Right cardiac atrium (tissue), 5 donors: Measurements from ENCODE around the gene PLXNB3. TPM values are rescaled to one million over a fixed set of nuclear protein-coding genes. Genes with fewer than 3 reads are reported as not detected.

Experiments used
- ATAC-seq, 2 donors: fragments of 200-7000 bp; cut with Tn5 transposase; one replicate each; pipeline versions ENCODE4 v1.8.0 to v1.9.1; 2020; ENCODE audit warnings: moderate library complexity in 2 of 2, mild to moderate bottlenecking in 1 of 2
- DNase-seq, 3 donors: peaks; one replicate each; pipeline ENCODE4 v3.0.0-alpha.2; 2020
- H3K27ac ChIP-seq: one replicate; pipeline ENCODE4 v1.5.1; 2013; ENCODE audit warnings: mild to moderate bottlenecking, low read length, control low read depth, moderate library complexity
- H3K27me3 ChIP-seq: one replicate; pipeline ENCODE4 v1.6.1; 2013; ENCODE audit not compliant: control insufficient read depth, insufficient read depth
- H3K4me1 ChIP-seq: one replicate; pipeline ENCODE4 v1.6.1; 2013; ENCODE audit warnings: low read length; ENCODE audit not compliant: control insufficient read depth, insufficient read depth
- H3K4me3 ChIP-seq: one replicate; pipeline ENCODE4 v1.5.1; 2013; ENCODE audit warnings: low read length, control low read depth
- H3K9me3 ChIP-seq: one replicate; pipeline ENCODE4 v1.6.1; 2013; ENCODE audit warnings: low read length; ENCODE audit not compliant: control insufficient read depth
- WGBS: extraction: QIAGEN DNeasy Blood & Tissue Kit; methylation state at CpG from one replicate; pipeline ENCODE4 v1.1.7; 2013; 5-methylcytosine and 5-hydroxymethylcytosine counted together
- intact Hi-C, 4 donors: fragments of 100-400 bp; cut with DNase I; formaldehyde crosslinking; loops; one replicate each; pipeline versions ENCODE4 v1.11.0 to v1.14.0; 2022 to 2023
- polyA plus RNA-seq: library from polyadenylated mRNA; stranded (reverse); fragments of 200-250 nt; gene quantifications from one replicate; pipeline ENCODE4 v1.2.3, GENCODE V29; 2013
- total RNA-seq, 4 donors: library from RNA; stranded (reverse); fragmentation: NEBNext Ultra II Directional; extraction: Animal tissue kit (Norgen Biotek cat#: 25700); gene quantifications; one replicate each; pipeline ENCODE4 v1.2.1, GENCODE V29; 2021
- donor health status: healthy with polysubstance abuse.
- donor health status: DM: no; HTN: yes; CAD: no.
- donor health status: DM: no; HTN: no; CAD: no.
- donor health status: DM: no; HTN: yes; CAD: no; lungs with severe emphysema.
- donor health status: DM: yes; HTN: yes; CAD: no.

PLXNB3 gene
- total and polyA plus RNA-seq, 5 donors: 6.8 to 10.9 (median 9.2) TPM

GRCh38 chrX:153797415-153798015 is 33.5 kb downstream of the PLXNB3 start:
- Histone ChIP-seq H3K4me1 (peaks cover 4% of the 10 kb centered on the region), H3K27me3 (no peaks in the 10 kb centered on the region), H3K4me3 (no peak overlapping the region), H3K9me3 (no peaks in the 10 kb centered on the region), H3K27ac (no peak overlapping the region)
- WGBS: 83% methylated on average over 15 of the region's 15 CpGs
- no peak for ATAC-seq
- DNase-seq: peak in 1 of 3 donors; percentile 18
- intact Hi-C loops: loop anchor here in 1 of 4 donors (10.0 kb wide), 1 partner anchor 127 kb away; the partner anchor contains the start of gene ARHGAP4

GRCh38 chrX:153799326-153799725 is 35.3 kb downstream of the PLXNB3 start:
- Histone ChIP-seq H3K4me3 (no peak overlapping the region), H3K27me3 (no peaks in the 10 kb centered on the region), H3K9me3 (no peaks in the 10 kb centered on the region), H3K4me1 (no peaks in the 10 kb centered on the region), H3K27ac (no peak overlapping the region)
- intact Hi-C loops: loop anchor here in 1 of 4 donors (10.0 kb wide), 1 partner anchor 125 kb away; the partner anchor contains the start of gene ARHGAP4
- WGBS: 81% methylated on average over 5 of the region's 5 CpGs
- ATAC-seq (no peak), DNase-seq (no peak)

- H3K27me3 ChIP-seq: no peaks in the 10 kb centered on the region
- DNase-seq (no peak), ATAC-seq (peak; percentile 9 to 49)
- H3K27ac ChIP-seq: peak overlapping the region; percentile 22
- H3K4me3 ChIP-seq: no peak overlapping the region
- no peaks in the 10 kb centered on the region for H3K9me3 ChIP-seq
- 67% methylated on average over 16 of the region's 16 CpGs for WGBS
- intact Hi-C loops: loop anchor here in 1 of 4 donors (10.0 kb wide), 1 partner anchor 105 kb away; the partner anchor contains the start of gene AVPR2
- H3K4me1 ChIP-seq: no peaks in the 10 kb centered on the region
Measured at GRCh38 chrX:153800177-153800722, 36.2 kb downstream of the PLXNB3 start.

GRCh38 chrX:153800746-153801145 is 36.7 kb downstream of the PLXNB3 start:
- intact Hi-C loops: loop anchor here in 1 of 4 donors (10.0 kb wide), 1 partner anchor 104 kb away; the partner anchor contains the start of gene AVPR2
- Histone ChIP-seq H3K4me3 (no peak overlapping the region), H3K27me3 (no peaks in the 10 kb centered on the region), H3K4me1 (no peaks in the 10 kb centered on the region), H3K27ac (peak overlapping the region; percentile 22), H3K9me3 (no peaks in the 10 kb centered on the region)
- DNase-seq (no peak), ATAC-seq (no peak)
- 76% methylated on average over 7 of the region's 7 CpGs for WGBS

GRCh38 chrX:153801669-153802068 is 37.6 kb downstream of the PLXNB3 start:
- WGBS: 90% methylated on average over 8 of the region's 8 CpGs
- Histone ChIP-seq H3K9me3 (no peaks in the 10 kb centered on the region), H3K4me1 (no peaks in the 10 kb centered on the region), H3K4me3 (no peak overlapping the region), H3K27me3 (no peaks in the 10 kb centered on the region), H3K27ac (no peak overlapping the region)
- DNase-seq (peak in 1 of 3 donors; percentile 49), ATAC-seq (no peak)
- intact Hi-C loops: loop anchor here in 1 of 4 donors (10.0 kb wide), 1 partner anchor 103 kb away; the partner anchor contains the start of gene AVPR2

- WGBS: 61% methylated on average over 14 of the region's 14 CpGs
- peak in 1 of 3 donors; percentile 19 for DNase-seq
Measured at GRCh38 chrX:153802513-153803045, 38.5 kb downstream of the PLXNB3 start.

GRCh38 chrX:153803211-153804099 is 39.4 kb downstream of the PLXNB3 start:
- H3K4me1 ChIP-seq: no peaks in the 10 kb centered on the region
- intact Hi-C loops: loop anchor here in 1 of 4 donors (10.0 kb wide), 1 partner anchor 101 kb away; the partner anchor contains the start of gene AVPR2
- no peaks in the 10 kb centered on the region for H3K27me3 ChIP-seq
- no peaks in the 10 kb centered on the region for H3K9me3 ChIP-seq
- no peak for ATAC-seq
- DNase-seq: peak in 1 of 3 donors; percentile 55
- H3K27ac ChIP-seq: no peak overlapping the region
- H3K4me3 ChIP-seq: no peak overlapping the region
- 97% methylated on average over 87 of the region's 87 CpGs for WGBS

More at GRCh38 chrX:153802513-153803045, 38.5 kb downstream of the PLXNB3 start:
- intact Hi-C loops: loop anchor here in 1 of 4 donors (10.0 kb wide), 1 partner anchor 102 kb away; the partner anchor contains the start of gene AVPR2
- no peak for ATAC-seq
- H3K27ac ChIP-seq: no peak overlapping the region
- no peaks in the 10 kb centered on the region for H3K27me3 ChIP-seq
- H3K9me3 ChIP-seq: no peaks in the 10 kb centered on the region
- H3K4me1 ChIP-seq: no peaks in the 10 kb centered on the region
- H3K4me3 ChIP-seq: no peak overlapping the region

- DNase-seq (no peak), ATAC-seq (no peak)
- intact Hi-C loops: loop anchor here in 1 of 4 donors (10.0 kb wide), 1 partner anchor 101 kb away; the partner anchor contains the start of gene AVPR2
- Histone ChIP-seq H3K27ac (no peak overlapping the region), H3K4me1 (no peaks in the 10 kb centered on the region), H3K27me3 (no peaks in the 10 kb centered on the region), H3K9me3 (no peaks in the 10 kb centered on the region), H3K4me3 (no peak overlapping the region)
- 95% methylated on average over 29 of the region's 34 CpGs for whole genome bisulfite sequencing
Measured at GRCh38 chrX:153804100-153804595, 40.1 kb downstream of the PLXNB3 start.

GRCh38 chrX:153804621-153805020 is 40.6 kb downstream of the PLXNB3 start:
- H3K4me1 ChIP-seq: no peaks in the 10 kb centered on the region
- H3K27ac ChIP-seq: no peak overlapping the region
- DNase-seq (peak in 1 of 3 donors; percentile 31), ATAC-seq (no peak)
- H3K4me3 ChIP-seq: no peak overlapping the region
- H3K27me3 ChIP-seq: no peaks in the 10 kb centered on the region
- H3K9me3 ChIP-seq: no peaks in the 10 kb centered on the region
- intact Hi-C loops: loop anchor here in 1 of 4 donors (10.0 kb wide), 1 partner anchor 100 kb away; the partner anchor contains the start of gene AVPR2
- WGBS: 95% methylated on average over 25 of the region's 25 CpGs

GRCh38 chrX:153805436-153805835 is 41.4 kb downstream of the PLXNB3 start:
- WGBS: 85% methylated on average over 13 of the region's 13 CpGs
- peak in 1 of 3 donors; percentile 31 for DNase-seq
- Histone ChIP-seq H3K9me3 (no peaks in the 10 kb centered on the region), H3K4me3 (no peak overlapping the region), H3K4me1 (no peaks in the 10 kb centered on the region), H3K27me3 (no peaks in the 10 kb centered on the region), H3K27ac (no peak overlapping the region)
- intact Hi-C loops: loop anchor here in 1 of 4 donors (10.0 kb wide), 1 partner anchor 99 kb away; the partner anchor contains the start of gene AVPR2
- ATAC-seq: no peak
